GM12865 (cell line): Measurements from ENCODE around the gene PRELID1.

Source experiments
- DNase-seq: peaks from one replicate; pipeline ENCODE4 v3.0.0; 2010; ENCODE audit warnings: low read depth
- H3K4me3 ChIP-seq: 2 replicates; pipeline ENCODE4 v1.5.1; 2011; ENCODE audit warnings: mild to moderate bottlenecking, low read depth, low read length, control low read depth
- TF ChIP-seq, protein P1 (sequence below): IDR thresholded peaks from 2 replicates; pipeline ENCODE4 v1.5.1; 2011; ENCODE audit warnings: low read length, control low read depth, low read depth, inconsistent platforms; ENCODE audit not compliant: insufficient read depth; ENCODE audit errors: missing control alignments

PRELID1 gene

DNA sequence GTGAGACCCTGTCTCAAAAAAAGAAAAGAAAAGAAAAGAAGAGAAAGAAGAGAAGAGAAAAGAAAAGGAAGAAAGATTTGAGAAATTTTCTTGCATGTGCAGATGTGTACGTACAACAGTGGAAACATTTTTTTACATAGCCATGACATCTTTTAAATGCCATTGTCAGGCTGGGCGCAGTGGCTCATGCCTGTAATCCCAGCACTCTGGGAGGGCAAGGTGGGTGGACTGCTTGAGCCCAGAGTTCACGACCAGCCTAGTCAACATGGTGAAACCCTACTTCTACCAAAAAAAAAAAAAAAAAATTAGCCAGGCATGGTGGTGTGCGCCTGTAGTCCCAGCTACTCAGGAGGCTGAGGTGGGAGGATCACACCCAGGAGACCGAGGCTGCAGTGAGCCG lies 41.3 kb downstream of the PRELID1 start:
- TF ChIP-seq, protein P1, sequence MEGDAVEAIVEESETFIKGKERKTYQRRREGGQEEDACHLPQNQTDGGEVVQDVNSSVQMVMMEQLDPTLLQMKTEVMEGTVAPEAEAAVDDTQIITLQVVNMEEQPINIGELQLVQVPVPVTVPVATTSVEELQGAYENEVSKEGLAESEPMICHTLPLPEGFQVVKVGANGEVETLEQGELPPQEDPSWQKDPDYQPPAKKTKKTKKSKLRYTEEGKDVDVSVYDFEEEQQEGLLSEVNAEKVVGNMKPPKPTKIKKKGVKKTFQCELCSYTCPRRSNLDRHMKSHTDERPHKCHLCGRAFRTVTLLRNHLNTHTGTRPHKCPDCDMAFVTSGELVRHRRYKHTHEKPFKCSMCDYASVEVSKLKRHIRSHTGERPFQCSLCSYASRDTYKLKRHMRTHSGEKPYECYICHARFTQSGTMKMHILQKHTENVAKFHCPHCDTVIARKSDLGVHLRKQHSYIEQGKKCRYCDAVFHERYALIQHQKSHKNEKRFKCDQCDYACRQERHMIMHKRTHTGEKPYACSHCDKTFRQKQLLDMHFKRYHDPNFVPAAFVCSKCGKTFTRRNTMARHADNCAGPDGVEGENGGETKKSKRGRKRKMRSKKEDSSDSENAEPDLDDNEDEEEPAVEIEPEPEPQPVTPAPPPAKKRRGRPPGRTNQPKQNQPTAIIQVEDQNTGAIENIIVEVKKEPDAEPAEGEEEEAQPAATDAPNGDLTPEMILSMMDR: no peak
- no peak overlapping the region for H3K4me3 ChIP-seq
- DNase-seq: no peak

DNA sequence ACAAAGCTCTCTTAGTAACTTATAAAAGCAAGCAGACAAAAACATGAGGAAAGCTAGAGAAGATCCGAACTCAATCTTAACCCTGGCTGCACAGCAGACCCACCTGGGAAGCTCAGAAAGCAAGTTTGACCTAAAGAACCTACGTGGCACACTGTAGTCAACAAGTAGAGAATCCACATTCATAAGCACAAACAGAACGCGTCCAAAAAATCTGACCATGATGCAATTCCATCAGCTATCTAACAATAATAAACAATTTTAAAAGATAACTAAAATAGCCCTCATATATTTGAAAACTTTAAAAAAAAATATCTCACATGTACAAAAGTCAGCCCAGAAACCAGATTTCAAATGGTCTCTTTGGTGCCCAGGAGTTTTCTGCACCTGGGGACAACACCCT lies 43.2 kb downstream of the PRELID1 start:
- TF ChIP-seq, protein P1: no peak
- no peak overlapping the region for H3K4me3 ChIP-seq
- DNase-seq: no peak

DNA sequence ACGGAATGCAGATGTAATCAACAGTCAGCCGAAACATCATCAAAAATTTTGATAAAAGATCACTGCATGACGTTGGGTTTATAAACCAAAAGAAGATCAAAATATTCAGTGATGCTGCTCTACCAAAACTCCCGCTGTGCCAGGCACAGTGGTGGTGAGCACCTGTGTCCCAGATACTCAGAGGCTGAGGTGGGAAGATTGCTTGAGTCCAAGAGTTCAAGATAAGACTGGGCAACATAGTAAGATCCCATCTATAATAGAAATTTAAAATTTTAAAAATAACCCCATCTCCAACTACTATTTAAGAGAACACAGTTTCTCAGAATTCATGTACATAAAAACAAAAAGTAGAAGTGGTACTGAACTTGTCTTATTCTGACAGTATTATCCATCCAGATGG lies 44.1 kb downstream of the PRELID1 start:
- DNase-seq: no peak
- no peak overlapping the region for H3K4me3 ChIP-seq
- TF ChIP-seq, protein P1: no peak

DNA sequence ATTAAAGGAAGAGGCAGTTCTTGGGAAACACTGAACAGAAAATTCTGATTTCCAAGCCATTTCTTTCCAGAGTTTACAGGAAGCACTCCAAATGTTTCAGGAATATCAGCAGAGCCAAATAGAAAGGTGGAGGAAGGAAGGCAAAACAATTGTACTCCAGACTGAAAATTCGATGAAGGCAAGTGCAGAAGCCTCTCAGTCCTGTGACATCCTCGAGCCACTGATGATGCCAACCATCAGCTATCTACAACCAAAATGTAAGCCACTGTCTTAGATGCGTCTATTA lies 45.7 kb downstream of the PRELID1 start:
- H3K4me3 ChIP-seq: no peak overlapping the region
- DNase-seq: no peak
- TF ChIP-seq, protein P1: no peak

DNA sequence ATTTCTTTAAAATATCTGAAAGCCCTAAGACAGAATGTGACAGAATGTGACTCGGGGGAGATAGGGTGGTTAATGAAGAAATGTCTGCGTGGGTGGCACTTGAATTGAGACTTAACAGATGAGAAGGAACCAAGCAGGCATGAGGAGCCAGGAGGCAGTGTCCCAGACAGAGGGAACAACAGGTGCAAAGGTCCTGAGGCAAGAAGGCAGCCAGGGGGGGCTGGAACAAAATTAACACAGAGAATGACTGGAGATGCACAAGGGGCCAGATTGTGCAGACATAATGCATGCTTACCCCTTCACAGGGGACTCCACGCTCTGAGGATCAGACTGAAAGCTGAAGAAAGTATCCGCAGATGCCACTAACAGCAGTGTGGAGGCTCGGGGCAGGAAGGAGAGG lies 46.2 kb downstream of the PRELID1 start:
- TF ChIP-seq, protein P1: no peak
- no peak for DNase-seq
- peak overlapping the region; percentile 72 for H3K4me3 ChIP-seq

DNA sequence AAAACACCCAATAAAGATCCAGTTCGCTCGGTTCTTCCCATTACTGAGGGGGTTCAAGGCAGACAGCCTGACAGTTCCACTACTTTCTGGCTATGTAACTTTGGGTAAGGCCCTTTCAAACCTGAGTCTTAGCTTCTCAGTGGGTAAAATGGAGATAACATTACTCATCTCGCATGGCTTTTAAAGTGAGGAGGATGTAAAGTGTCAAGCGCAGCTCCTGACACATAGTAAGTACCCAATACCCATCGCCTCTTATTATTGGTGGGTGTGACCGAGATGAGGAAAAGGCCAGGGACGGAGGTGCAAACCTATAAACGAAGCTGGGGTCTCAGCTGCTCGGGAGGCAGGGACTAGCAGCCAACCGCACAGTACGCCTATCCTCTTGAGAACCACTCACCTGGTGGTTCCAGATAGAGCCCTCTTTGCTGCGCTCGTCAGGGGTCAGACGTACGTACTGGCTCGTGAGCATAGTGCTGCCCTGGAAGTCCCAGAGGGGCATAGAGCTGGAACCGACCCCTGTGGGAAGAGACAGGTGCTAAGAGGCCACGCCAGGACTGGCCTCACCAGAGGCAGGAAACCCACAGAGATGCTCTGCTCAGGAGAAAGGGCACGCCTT lies 47.3 kb downstream of the PRELID1 start:
- TF ChIP-seq, protein P1: no peak
- H3K4me3 ChIP-seq: peak overlapping the region; percentile 72
- peak; percentile 36 for DNase-seq
